Measurements from ENCODE around the gene MAP3K15. TPM values are rescaled to one million over a fixed set of nuclear protein-coding genes. Genes with fewer than 3 reads are reported as not detected.

The MAP3K15 gene
- total RNA-seq, 1 experiment from 2014 or later: not detected

GRCh38 chrX:19539665-19540064 is 24.4 kb upstream of the MAP3K15 start:
- Histone ChIP-seq H3K27me3 (ENCODE audit: insufficient read depth, low read depth) (no peaks in the 10 kb centered on the region), H3K79me2 (ENCODE audit: low read depth) (no peaks in the 10 kb centered on the region), H3K4me1 (replicated peaks; ENCODE audit: insufficient read depth) (no peaks in the 10 kb centered on the region), H3K36me3 (ENCODE audit: low read depth) (no peaks in the 10 kb centered on the region), H3F3A (ENCODE audit: insufficient read depth, low read depth) (no peaks in the 10 kb centered on the region), H3K4me2 (no peak overlapping the region), H4K20me1 (ENCODE audit: insufficient read depth) (no peaks in the 10 kb centered on the region), H3K27ac (no peak overlapping the region), H2AFZ (no peak overlapping the region), H3K9me3 (ENCODE audit: insufficient read depth, low read depth) (no peaks in the 10 kb centered on the region), H3K9me2 (ENCODE audit: insufficient read depth) (no peaks in the 10 kb centered on the region), H3K4me3 (no peak overlapping the region)
- intact Hi-C loops (cut with micrococcal nuclease; ENCODE audit: unreplicated experiment): loop anchor here (5.0 kb wide), 1 partner anchor 528 kb away; no protein-coding TSS in a partner anchor
- POLR2A ChIA-PET (ENCODE audit: unreplicated experiment): no interaction called here
- CTCF ChIA-PET: no interaction called here
- DNase-seq: no peak
- TF ChIP-seq EZH2 (IDR thresholded peaks at IDR 0.05; ENCODE audit: low read depth) (no peak), CTCF (conservative IDR thresholded peaks at IDR 0.05) (no peak)
- BruUV-seq (replicated peaks): no TSS peak

- TSS peak; percentile 32 for BruUV-seq (replicated peaks)
- POLR2A ChIA-PET (ENCODE audit: unreplicated experiment): no interaction called here
- CTCF ChIA-PET: interaction anchor here (0.6 to 1.6 kb wide), 3 partner anchors 150 to 238 kb away, joined by 4 to 13 read pairs (median 4); no protein-coding TSS in a partner anchor
- Histone ChIP-seq H3K27ac (no peak overlapping the region), H3K4me2 (no peak overlapping the region), H3K9me3 (ENCODE audit: insufficient read depth, low read depth) (no peaks in the 10 kb centered on the region), H3K4me3 (no peak overlapping the region), H4K20me1 (ENCODE audit: insufficient read depth) (no peaks in the 10 kb centered on the region), H2AFZ (no peak overlapping the region), H3K36me3 (ENCODE audit: low read depth) (no peaks in the 10 kb centered on the region), H3K4me1 (replicated peaks; ENCODE audit: insufficient read depth) (no peaks in the 10 kb centered on the region), H3F3A (ENCODE audit: insufficient read depth, low read depth) (no peaks in the 10 kb centered on the region), H3K79me2 (ENCODE audit: low read depth) (no peaks in the 10 kb centered on the region), H3K9me2 (ENCODE audit: insufficient read depth) (no peaks in the 10 kb centered on the region), H3K27me3 (ENCODE audit: insufficient read depth, low read depth) (no peaks in the 10 kb centered on the region)
- DNase-seq: peak in 1 of 2 experiments; percentile 38
- intact Hi-C loops (cut with micrococcal nuclease; ENCODE audit: unreplicated experiment): loop anchor here (2.0 kb wide), 1 partner anchor 163 kb away; no protein-coding TSS in a partner anchor
- TF ChIP-seq EZH2 (IDR thresholded peaks at IDR 0.05; ENCODE audit: low read depth) (no peak), CTCF (conservative IDR thresholded peaks at IDR 0.05) (peak; percentile 57)
These were observed 20.2 kb upstream of the MAP3K15 start for GRCh38 chrX:19535476-19535875.

DNA sequence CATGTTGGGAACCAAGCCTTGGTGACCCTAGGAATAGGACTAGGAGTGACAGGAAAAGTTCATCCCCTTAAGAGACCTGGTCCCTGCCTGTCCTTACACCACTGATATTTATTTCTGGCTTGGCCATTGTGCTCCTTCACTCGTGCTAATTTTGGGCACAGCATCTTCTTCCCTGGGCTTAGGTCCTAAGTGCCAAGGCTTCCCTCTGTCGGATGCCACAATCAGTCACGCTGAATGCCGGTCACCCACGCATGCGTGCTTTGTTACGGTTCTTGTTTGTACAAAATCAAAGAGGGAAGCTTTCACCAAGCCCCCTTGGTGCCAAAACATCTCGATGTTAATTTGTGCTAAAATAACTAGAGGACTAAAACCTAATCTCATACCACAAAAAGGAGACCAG is 17.4 kb upstream of the MAP3K15 start:
- BruUV-seq (replicated peaks): no TSS peak
- H4K20me1 ChIP-seq (ENCODE audit: insufficient read depth): no peaks in the 10 kb centered on the region
- CTCF ChIA-PET: no interaction called here

More for the DNA sequence above, 17.4 kb upstream of the MAP3K15 start:
- Histone ChIP-seq H3K79me2 (ENCODE audit: low read depth) (no peaks in the 10 kb centered on the region), H3K27ac (no peak overlapping the region), H3K27me3 (ENCODE audit: insufficient read depth, low read depth) (no peaks in the 10 kb centered on the region), H3K4me1 (replicated peaks; ENCODE audit: insufficient read depth) (no peaks in the 10 kb centered on the region), H3F3A (ENCODE audit: insufficient read depth, low read depth) (no peaks in the 10 kb centered on the region), H3K4me3 (no peak overlapping the region), H3K9me3 (ENCODE audit: insufficient read depth, low read depth) (no peaks in the 10 kb centered on the region), H3K9me2 (ENCODE audit: insufficient read depth) (no peaks in the 10 kb centered on the region), H3K36me3 (ENCODE audit: low read depth) (no peaks in the 10 kb centered on the region), H2AFZ (no peak overlapping the region), H3K4me2 (no peak overlapping the region)
- POLR2A ChIA-PET (ENCODE audit: unreplicated experiment): no interaction called here
- DNase-seq: no peak
- intact Hi-C loops (cut with micrococcal nuclease; ENCODE audit: unreplicated experiment): no loop called here
- TF ChIP-seq CTCF (conservative IDR thresholded peaks at IDR 0.05) (no peak), EZH2 (IDR thresholded peaks at IDR 0.05; ENCODE audit: low read depth) (no peak)

Data from PC-9 (cell line).